ENCODE data around the gene RAD52. TPM values are rescaled to one million over a fixed set of nuclear protein-coding genes. Genes with fewer than 3 reads are reported as not detected.
A peak's percentile ranks its signal among the peaks of the same experiment; 100 is the strongest.

Gene RAD52
- total RNA-seq, 1 experiment from 2014 or later = 15.3 TPM

GRCh38 chr12:958588-959123 lies 9.2 kb upstream of the RAD52 start:
- TF ChIP-seq, protein P1, sequence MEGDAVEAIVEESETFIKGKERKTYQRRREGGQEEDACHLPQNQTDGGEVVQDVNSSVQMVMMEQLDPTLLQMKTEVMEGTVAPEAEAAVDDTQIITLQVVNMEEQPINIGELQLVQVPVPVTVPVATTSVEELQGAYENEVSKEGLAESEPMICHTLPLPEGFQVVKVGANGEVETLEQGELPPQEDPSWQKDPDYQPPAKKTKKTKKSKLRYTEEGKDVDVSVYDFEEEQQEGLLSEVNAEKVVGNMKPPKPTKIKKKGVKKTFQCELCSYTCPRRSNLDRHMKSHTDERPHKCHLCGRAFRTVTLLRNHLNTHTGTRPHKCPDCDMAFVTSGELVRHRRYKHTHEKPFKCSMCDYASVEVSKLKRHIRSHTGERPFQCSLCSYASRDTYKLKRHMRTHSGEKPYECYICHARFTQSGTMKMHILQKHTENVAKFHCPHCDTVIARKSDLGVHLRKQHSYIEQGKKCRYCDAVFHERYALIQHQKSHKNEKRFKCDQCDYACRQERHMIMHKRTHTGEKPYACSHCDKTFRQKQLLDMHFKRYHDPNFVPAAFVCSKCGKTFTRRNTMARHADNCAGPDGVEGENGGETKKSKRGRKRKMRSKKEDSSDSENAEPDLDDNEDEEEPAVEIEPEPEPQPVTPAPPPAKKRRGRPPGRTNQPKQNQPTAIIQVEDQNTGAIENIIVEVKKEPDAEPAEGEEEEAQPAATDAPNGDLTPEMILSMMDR (conservative IDR thresholded peaks at IDR 0.05) = no peak
- WGBS (ENCODE audit: extremely low coverage, insufficient read length, low lambda C conversion rate) = no CpG with 5 or more reads among the region's 8 CpGs
- no peaks in the 10 kb centered on the region for H3K27me3 Mint-ChIP-seq (ENCODE audit: low read depth)

More at GRCh38 chr12:958588-959123, 9.2 kb upstream of the RAD52 start:
- no peak overlapping the region for H2BK12ac ChIP-seq (ENCODE audit: insufficient read length, low read depth, low read length)
- H3K79me2 ChIP-seq (ENCODE audit: insufficient read depth, low read length) = no peaks in the 10 kb centered on the region; the same call in 1 of the 2 replicates
- H2BK5ac ChIP-seq (ENCODE audit: insufficient read length, low read length) = no peak overlapping the region
- H3K27ac Mint-ChIP-seq = no peak overlapping the region; a peak in 1 of 7 replicates
- H2BK15ac ChIP-seq (ENCODE audit: low read depth, low read length) = no peak overlapping the region
- H3K79me1 ChIP-seq (ENCODE audit: insufficient read depth, low read depth, low read length, poor library complexity, severe bottlenecking) = no peaks in the 10 kb centered on the region
- H3K27me3 ChIP-seq (ENCODE audit: insufficient read depth, low read length) = no peaks in the 10 kb centered on the region
- no peaks in the 10 kb centered on the region for H3K23me2 ChIP-seq (ENCODE audit: insufficient read length, low read depth, low read length, poor library complexity, severe bottlenecking)
- no peak overlapping the region for H4K5ac ChIP-seq (ENCODE audit: insufficient read length, low read depth, low read length)
- no peak overlapping the region for H3K4me2 ChIP-seq (ENCODE audit: insufficient read depth, insufficient read length, low read length)
- H3K4ac ChIP-seq (ENCODE audit: low read depth, low read length) = no peak overlapping the region
- H3K27ac ChIP-seq (ENCODE audit: insufficient read length, low read depth, low read length) = no peak overlapping the region
- no peak overlapping the region for H3T11ph ChIP-seq (ENCODE audit: low read length)
- H3K9ac ChIP-seq (ENCODE audit: extremely low read depth, insufficient read length, low read length) = no peak overlapping the region
- H3K9me3 Mint-ChIP-seq = no peaks in the 10 kb centered on the region
- H4K91ac ChIP-seq (ENCODE audit: insufficient read length, low read depth, low read length) = no peak overlapping the region
- no peak overlapping the region for H2BK120ac ChIP-seq (ENCODE audit: low read depth, low read length, poor library complexity, severe bottlenecking)
- no peak overlapping the region for H4K8ac ChIP-seq (replicated peaks; ENCODE audit: insufficient read length, low read depth, low read length)
- H3K23ac ChIP-seq (ENCODE audit: insufficient read length, low read depth, low read length) = no peak overlapping the region
- H4K20me1 ChIP-seq (ENCODE audit: control insufficient read depth, insufficient read depth, insufficient read length) = no peaks in the 10 kb centered on the region
- no peak overlapping the region for H2AK5ac ChIP-seq (ENCODE audit: insufficient read length, low read length)
- peaks cover 7 to 9% of the 10 kb centered on the region in 2 experiments for H3K4me1 Mint-ChIP-seq
- H3K18ac ChIP-seq (ENCODE audit: insufficient read length, low read depth, low read length) = no peak overlapping the region
- no peak overlapping the region for H3K4me3 Mint-ChIP-seq
- DNase-seq = no peak
- peak overlapping the region; percentile 58; the same call in 1 of the 2 replicates for H3K14ac ChIP-seq (ENCODE audit: insufficient read depth, low read length)
- no peaks in the 10 kb centered on the region; the same call in 1 of the 2 replicates for H3K4me1 ChIP-seq (ENCODE audit: insufficient read depth, low read length)
- no peak overlapping the region for H2AFZ ChIP-seq (ENCODE audit: low read length)
- H3K56ac ChIP-seq (ENCODE audit: insufficient read length, low read depth, low read length) = no peak overlapping the region
- H2BK20ac ChIP-seq (ENCODE audit: low read depth, low read length, poor library complexity, severe bottlenecking) = no peak overlapping the region
- no peaks in the 10 kb centered on the region for H3K36me3 Mint-ChIP-seq (ENCODE audit: insufficient read depth in 1 of 3, low read depth in 3 of 3)
- no peaks in the 10 kb centered on the region for H3K9me3 ChIP-seq (ENCODE audit: control insufficient read depth, low read depth, low read length)
